ENCODE measurements around the gene WDR18. TPM values are rescaled to one million over a fixed set of nuclear protein-coding genes. Genes with fewer than 3 reads are reported as not detected.

WDR18 gene
- total RNA-seq, 2 donors from 2014 or later = 68.6 to 85.6 TPM

GRCh38 chr19:950352-951066, 33.6 kb upstream of the WDR18 start:
- Mint-ChIP-seq H3K4me1 (peaks cover 11% of the 10 kb centered on the region), H3K9me3 (no peaks in the 10 kb centered on the region), H3K27me3 (ENCODE audit: insufficient read depth) (no peaks in the 10 kb centered on the region), H3K36me3 (ENCODE audit: low read depth) (peaks cover 11% of the 10 kb centered on the region), H3K4me3 (no peak overlapping the region), H3K27ac (peak overlapping the region; percentile 75)
- Histone ChIP-seq H3K9me3 (ENCODE audit: control insufficient read depth, low read length) (no peaks in the 10 kb centered on the region), H3K27ac (ENCODE audit: low read depth, low read length) (no peak overlapping the region), H3K4me3 (ENCODE audit: low read length) (no peak overlapping the region), H3K4me1 (ENCODE audit: control insufficient read depth, insufficient read depth, low read length) (peaks cover 6% of the 10 kb centered on the region), H3K27me3 (ENCODE audit: control insufficient read depth, insufficient read depth, low read length, poor library complexity, severe bottlenecking) (no peaks in the 10 kb centered on the region), H3K9ac (ENCODE audit: extremely low read depth, low read length, poor library complexity, severe bottlenecking) (no peak overlapping the region), H3K36me3 (ENCODE audit: control insufficient read depth, insufficient read depth, low read length) (peaks cover 10% of the 10 kb centered on the region)
- TF ChIP-seq CTCF (conservative IDR thresholded peaks at IDR 0.05) = no peak
- WGBS, 2 experiments (ENCODE audit: insufficient coverage in 1 of 2, insufficient read length in 1 of 2) = 88 to 91% methylated on average over 8 to 17 of the region's 17 CpGs
- no peak for DNase-seq

GRCh38 chr19:952049-952679, 32.0 kb upstream of the WDR18 start:
- peaks cover 5% of the 10 kb centered on the region for H3K36me3 ChIP-seq (ENCODE audit: control insufficient read depth, insufficient read depth, low read length)
- no peak overlapping the region for H3K4me3 Mint-ChIP-seq

More at GRCh38 chr19:952049-952679, 32.0 kb upstream of the WDR18 start:
- no peak overlapping the region for H3K9ac ChIP-seq (ENCODE audit: extremely low read depth, low read length, poor library complexity, severe bottlenecking)
- Mint-ChIP-seq H3K4me1 (peaks cover 19% of the 10 kb centered on the region), H3K9me3 (no peaks in the 10 kb centered on the region), H3K27ac (peak overlapping the region; percentile 68), H3K27me3 (ENCODE audit: insufficient read depth) (no peaks in the 10 kb centered on the region), H3K36me3 (ENCODE audit: low read depth) (peaks cover 9% of the 10 kb centered on the region)
- 96% methylated on average over 9 to 13 of the region's 14 CpGs for WGBS, 2 experiments (ENCODE audit: insufficient coverage in 1 of 2, insufficient read length in 1 of 2)
- no peaks in the 10 kb centered on the region for H3K27me3 ChIP-seq (ENCODE audit: control insufficient read depth, insufficient read depth, low read length, poor library complexity, severe bottlenecking)
- no peak for TF ChIP-seq CTCF (conservative IDR thresholded peaks at IDR 0.05)
- peaks cover 6% of the 10 kb centered on the region for H3K4me1 ChIP-seq (ENCODE audit: control insufficient read depth, insufficient read depth, low read length)
- peak overlapping the region; percentile 66 for H3K27ac ChIP-seq (ENCODE audit: low read depth, low read length)
- DNase-seq = no peak
- H3K9me3 ChIP-seq (ENCODE audit: control insufficient read depth, low read length) = no peaks in the 10 kb centered on the region
- H3K4me3 ChIP-seq (ENCODE audit: low read length) = no peak overlapping the region

All from endodermal cell (in vitro differentiated cells).